ENCODE data around the gene ZNF397.
A peak's percentile ranks its signal among the peaks of the same experiment; 100 is the strongest.

Gene ZNF397

GRCh38 chr18:35282353-35282752 lies 41.5 kb downstream of the ZNF397 start:
- no peak for DNase-seq (ENCODE audit: extremely low spot score)
- TF ChIP-seq CTCF (IDR thresholded peaks at IDR 0.05; ENCODE audit: control extremely low read depth, extremely low read depth, low read depth, missing control alignments): no peak
- CTCF ChIA-PET: interaction anchor here (1.3 kb wide), 1 partner anchor 104 kb away, joined by 3 read pairs; no protein-coding TSS in a partner anchor
- POLR2A ChIA-PET: no interaction called here

GRCh38 chr18:35283923-35284794 lies 43.3 kb downstream of the ZNF397 start:
- ChIA-PET CTCF (interaction anchor here (0.9 kb wide), 1 partner anchor 32 kb away, joined by 3 read pairs; no protein-coding TSS in a partner anchor), POLR2A (no interaction called here)
- DNase-seq (ENCODE audit: extremely low spot score): no peak
- TF ChIP-seq CTCF (IDR thresholded peaks at IDR 0.05; ENCODE audit: control extremely low read depth, extremely low read depth, low read depth, missing control alignments): no peak

- ChIA-PET POLR2A (no interaction called here), CTCF (no interaction called here)
- no peak for TF ChIP-seq CTCF (IDR thresholded peaks at IDR 0.05; ENCODE audit: control extremely low read depth, extremely low read depth, low read depth, missing control alignments)
- DNase-seq (ENCODE audit: extremely low spot score): no peak
These were observed 44.0 kb downstream of the ZNF397 start for GRCh38 chr18:35284841-35285240.

- ChIA-PET CTCF (interaction anchor here (0.9 to 1.1 kb wide), 2 partner anchors 12 to 66 kb away, joined by 3 read pairs; no protein-coding TSS in a partner anchor), POLR2A (no interaction called here)
- TF ChIP-seq CTCF (IDR thresholded peaks at IDR 0.05; ENCODE audit: control extremely low read depth, extremely low read depth, low read depth, missing control alignments): no peak
- peak; percentile 24 for DNase-seq (ENCODE audit: extremely low spot score)
These were observed 48.5 kb downstream of the ZNF397 start for GRCh38 chr18:35289293-35289692.

- TF ChIP-seq CTCF (IDR thresholded peaks at IDR 0.05; ENCODE audit: control extremely low read depth, extremely low read depth, low read depth, missing control alignments): no peak
- peak; percentile 27 for DNase-seq (ENCODE audit: extremely low spot score)
- ChIA-PET CTCF (interaction anchor here (0.9 to 1.1 kb wide), 2 partner anchors 12 to 66 kb away, joined by 3 read pairs; no protein-coding TSS in a partner anchor), POLR2A (interaction anchor here (1.0 kb wide), 1 partner anchor 45 kb away, joined by 3 read pairs; no protein-coding TSS in a partner anchor)
These were observed 48.9 kb downstream of the ZNF397 start for GRCh38 chr18:35289727-35290093.

- DNase-seq (ENCODE audit: extremely low spot score): peak; percentile 93
- CTCF ChIA-PET: interaction anchor here (0.9 kb wide), 1 partner anchor 65 kb away, joined by 3 read pairs; no protein-coding TSS in a partner anchor
- no peak for TF ChIP-seq CTCF (IDR thresholded peaks at IDR 0.05; ENCODE audit: control extremely low read depth, extremely low read depth, low read depth, missing control alignments)
- POLR2A ChIA-PET: interaction anchor here (1.0 kb wide), 1 partner anchor 44 kb away, joined by 3 read pairs; no protein-coding TSS in a partner anchor
These were observed 49.4 kb downstream of the ZNF397 start, which contains the start of gene ZSCAN30 for GRCh38 chr18:35290094-35290735. Gene ZSCAN30 (minus strand): TSS chr18:35290229. CDS start chr18:35264352, 25,877 bp downstream.
